OCI-LY1 (cell line): ENCODE results near the gene MYH15.

Experiments used
- EZH2 ChIP-seq: fragments of 200-600 bp; sonication (generic), shearing (Covaris generic); IDR thresholded peaks from 2 replicates; pipeline ENCODE4 v1.8.0; 2017; ENCODE audit warnings: borderline replicate concordance, mixed run types, mild to moderate bottlenecking, antibody characterized with exemption, low read length, moderate library complexity, mixed read lengths
- TF ChIP-seq, protein P1 (sequence below): fragments of 200-600 bp; sonication (generic), shearing (Covaris generic); IDR thresholded peaks from 2 replicates; pipeline ENCODE4 v1.5.1; 2017; ENCODE audit warnings: mild to moderate bottlenecking, antibody characterized with exemption, low read length, moderate library complexity, mixed read lengths

DNA sequence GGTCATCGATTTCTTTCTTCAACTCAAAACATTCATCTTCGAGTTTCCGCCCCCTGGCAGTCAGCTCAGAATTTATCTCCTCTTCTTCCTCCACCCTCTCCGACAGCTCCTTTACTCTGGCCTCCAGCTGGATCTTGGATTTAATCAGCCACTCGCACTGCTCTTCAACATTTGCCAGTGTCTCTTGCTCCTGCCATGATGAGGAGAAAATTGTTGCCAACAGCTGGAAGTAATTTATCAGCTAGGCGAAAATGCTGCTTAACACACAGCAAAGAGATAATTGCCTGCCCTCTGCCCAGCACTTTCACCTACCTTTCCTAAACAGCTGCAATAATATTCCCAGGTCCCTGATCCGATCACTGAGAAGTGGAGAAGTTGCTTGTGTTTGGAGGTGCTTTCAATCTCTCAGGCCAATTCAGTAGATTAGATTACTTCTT is 69.3 kb downstream of the MYH15 start:
- TF ChIP-seq, protein P1, sequence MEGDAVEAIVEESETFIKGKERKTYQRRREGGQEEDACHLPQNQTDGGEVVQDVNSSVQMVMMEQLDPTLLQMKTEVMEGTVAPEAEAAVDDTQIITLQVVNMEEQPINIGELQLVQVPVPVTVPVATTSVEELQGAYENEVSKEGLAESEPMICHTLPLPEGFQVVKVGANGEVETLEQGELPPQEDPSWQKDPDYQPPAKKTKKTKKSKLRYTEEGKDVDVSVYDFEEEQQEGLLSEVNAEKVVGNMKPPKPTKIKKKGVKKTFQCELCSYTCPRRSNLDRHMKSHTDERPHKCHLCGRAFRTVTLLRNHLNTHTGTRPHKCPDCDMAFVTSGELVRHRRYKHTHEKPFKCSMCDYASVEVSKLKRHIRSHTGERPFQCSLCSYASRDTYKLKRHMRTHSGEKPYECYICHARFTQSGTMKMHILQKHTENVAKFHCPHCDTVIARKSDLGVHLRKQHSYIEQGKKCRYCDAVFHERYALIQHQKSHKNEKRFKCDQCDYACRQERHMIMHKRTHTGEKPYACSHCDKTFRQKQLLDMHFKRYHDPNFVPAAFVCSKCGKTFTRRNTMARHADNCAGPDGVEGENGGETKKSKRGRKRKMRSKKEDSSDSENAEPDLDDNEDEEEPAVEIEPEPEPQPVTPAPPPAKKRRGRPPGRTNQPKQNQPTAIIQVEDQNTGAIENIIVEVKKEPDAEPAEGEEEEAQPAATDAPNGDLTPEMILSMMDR, result no peak
- TF ChIP-seq EZH2, result no peak
